GM21737 (cell line): ENCODE results near the gene PDE1A.
"Not testable (repeated sequence)": the region's sequence is repeated elsewhere in the genome, so short reads cannot be mapped to it uniquely, and the experiment has no call there.

Experiments
- ATAC-seq: cut with Tn5 transposase; IDR thresholded peaks from one replicate; pipeline ENCODE4 v1.9.1; 2021; ENCODE audit warnings: mild to moderate bottlenecking, moderate library complexity; ENCODE audit not compliant: unreplicated experiment

The PDE1A gene

GRCh38 chr2:182410120-182410519 is 16.7 kb downstream of the PDE1A start:
- ATAC-seq, result no peak

GRCh38 chr2:182406221-182406620 is 20.6 kb downstream of the PDE1A start:
- no peak for ATAC-seq

- no peak for ATAC-seq
Measured at GRCh38 chr2:182404975-182405561, 21.8 kb downstream of the PDE1A start.

- ATAC-seq, result no peak
Measured at GRCh38 chr2:182404092-182404491, 22.7 kb downstream of the PDE1A start.

GRCh38 chr2:182393270-182393760 is 33.5 kb downstream of the PDE1A start:
- no peak for ATAC-seq

GRCh38 chr2:182391443-182391842 is 35.4 kb downstream of the PDE1A start:
- ATAC-seq, result no peak

GRCh38 chr2:182386267-182386880 is 40.5 kb downstream of the PDE1A start:
- not testable (repeated sequence) for ATAC-seq

- ATAC-seq, result no peak
Measured at GRCh38 chr2:182384860-182385259, 42.0 kb downstream of the PDE1A start.

GRCh38 chr2:182381225-182381624 is 45.6 kb downstream of the PDE1A start:
- ATAC-seq, result no peak

- ATAC-seq, result no peak
Measured at GRCh38 chr2:182379241-182379640, 47.6 kb downstream of the PDE1A start.

GRCh38 chr2:182378759-182379158 is 48.1 kb downstream of the PDE1A start:
- ATAC-seq, result no peak

- no peak for ATAC-seq
Measured at GRCh38 chr2:182377467-182377866, 49.4 kb downstream of the PDE1A start.

GRCh38 chr2:182375862-182376261 is 51.0 kb downstream of the PDE1A start:
- ATAC-seq, result no peak

GRCh38 chr2:182372661-182373060 is 54.2 kb downstream of the PDE1A start:
- ATAC-seq, result no peak

- no peak for ATAC-seq
Measured at GRCh38 chr2:182368996-182369395, 57.8 kb downstream of the PDE1A start.

- ATAC-seq, result no peak
Measured at GRCh38 chr2:182368446-182368845, 58.4 kb downstream of the PDE1A start.

- ATAC-seq, result no peak
Measured at GRCh38 chr2:182367401-182367800, 59.4 kb downstream of the PDE1A start.

GRCh38 chr2:182366628-182367027 is 60.2 kb downstream of the PDE1A start:
- ATAC-seq, result no peak

GRCh38 chr2:182365855-182366254 is 61.0 kb downstream of the PDE1A start:
- no peak for ATAC-seq

- ATAC-seq, result no peak
Measured at GRCh38 chr2:182361477-182361876, 65.4 kb downstream of the PDE1A start.

- ATAC-seq, result no peak
Measured at GRCh38 chr2:182360663-182361260, 66.1 kb downstream of the PDE1A start.

GRCh38 chr2:182359990-182360662 is 66.7 kb downstream of the PDE1A start:
- ATAC-seq, result no peak
